Vagina (tissue), 2 donors: ENCODE results near the gene PIP5K1C. TPM values are rescaled to one million over a fixed set of nuclear protein-coding genes. Genes with fewer than 3 reads are reported as not detected.

Experiments
- DNase-seq, 2 donors: peaks; one replicate each; pipeline ENCODE4 v3.0.0-alpha.2; 2017; ENCODE audit errors: extremely low spot score in 2 of 2
- H3K27ac ChIP-seq: fragments of 200-600 bp; sonication (generic); one replicate; pipeline ENCODE4 v1.5.1; 2019
- H3K27me3 ChIP-seq: fragments of 200-600 bp; sonication (generic); one replicate; pipeline ENCODE4 v1.5.1; 2019
- H3K36me3 ChIP-seq, 2 donors: fragments of 200-600 bp; sonication (generic); one replicate each; pipeline ENCODE4 v1.5.1; 2017 to 2019
- H3K4me1 ChIP-seq: fragments of 200-600 bp; sonication (generic); one replicate; pipeline ENCODE4 v1.5.1; 2019
- H3K4me3 ChIP-seq, 2 donors: fragments of 200-600 bp; sonication (generic); 1 replicate in 1 of 2; 2 replicates in 1 of 2; pipeline ENCODE4 v1.5.1; 2016 to 2019
- H3K9me3 ChIP-seq: fragments of 200-600 bp; sonication (generic); one replicate; pipeline ENCODE4 v1.5.1; 2019
- POLR2A ChIP-seq, 2 donors: fragments of 450-650 bp; IDR thresholded peaks; one replicate each; pipeline ENCODE4 v1.6.1; 2017; ENCODE audit warnings: antibody characterized with exemption in 2 of 2, mild to moderate bottlenecking in 2 of 2, moderate library complexity in 2 of 2
- POLR2AphosphoS5 ChIP-seq, 2 donors: sonication (generic); formaldehyde crosslinking; IDR thresholded peaks; one replicate each; pipeline ENCODE4 v1.9.0; 2017; ENCODE audit warnings: antibody characterized with exemption in 2 of 2, mild to moderate bottlenecking in 2 of 2, low read depth in 1 of 2; ENCODE audit not compliant: insufficient read depth in 1 of 2
- intact Hi-C: fragments of 100-400 bp; cut with DNase I; formaldehyde crosslinking; loops from one replicate; pipeline ENCODE4 v1.15.1; 2023
- total RNA-seq: library from RNA; depleted of rRNA; stranded (reverse); fragments of >200 nt; gene quantifications from one replicate; pipeline ENCODE4 v1.2.3, GENCODE V29; 2016
- TF ChIP-seq, protein P1 (sequence below), 3 experiments: fragments of 450-650 bp in 2 of 3; fragments of 200-600 bp in 1 of 3; sonication (generic) in 1 of 3; IDR thresholded peaks; one replicate each; pipeline ENCODE4 v1.5.1; 2017 to 2019; ENCODE audit warnings: antibody characterized with exemption in 3 of 3, mild to moderate bottlenecking in 2 of 3, moderate library complexity in 2 of 3

PIP5K1C gene
- total RNA-seq, 1 donor from 2014 or later, result 24.1 TPM

DNA sequence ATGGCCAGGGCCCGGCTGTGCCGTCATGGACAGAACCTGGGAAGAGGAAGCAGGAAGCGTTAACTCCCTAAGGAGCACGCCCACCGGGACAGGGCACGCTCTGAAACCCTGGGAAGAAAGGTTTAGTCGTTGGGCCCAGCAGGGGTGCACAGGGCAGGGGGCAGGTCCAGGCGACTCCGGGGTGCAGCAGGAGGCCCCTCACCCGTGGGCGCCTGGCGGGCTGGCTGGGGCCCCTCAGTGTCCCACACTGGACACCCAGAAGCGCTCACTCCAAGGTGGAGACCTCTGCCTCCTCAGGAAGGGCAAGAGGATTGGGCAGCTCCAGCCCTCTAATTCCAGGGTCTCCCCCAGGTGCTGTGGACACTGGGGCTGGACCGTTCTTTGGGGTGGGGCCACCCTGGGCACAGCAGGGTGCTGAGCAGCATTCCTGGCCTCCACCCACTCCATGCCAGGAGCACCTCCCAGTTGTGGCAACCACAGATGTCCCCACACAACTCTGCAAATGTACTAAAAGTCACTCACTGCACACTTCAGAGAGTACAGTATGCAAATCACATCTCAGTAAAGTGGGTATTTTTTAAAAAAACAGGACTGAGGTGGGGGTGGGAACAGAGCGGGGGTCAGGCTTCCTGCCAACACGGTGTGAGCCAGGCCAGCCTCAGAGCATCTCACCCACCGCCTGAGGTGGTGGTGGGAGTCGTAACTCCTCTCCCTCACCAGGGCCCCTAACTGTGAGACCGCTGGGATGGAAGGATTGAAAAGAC is 35.2 kb downstream of the PIP5K1C start:
- DNase-seq, result no peak
- intact Hi-C loops, result no loop called here
- H3K9me3 ChIP-seq, result no peaks in the 10 kb centered on the region
- peaks cover 42% of the 10 kb centered on the region for H3K4me1 ChIP-seq
- peaks cover 0 to 28% of the 10 kb centered on the region in 2 donors for H3K36me3 ChIP-seq
- no peak overlapping the region for H3K4me3 ChIP-seq
- TF ChIP-seq POLR2AphosphoS5 (IDR thresholded peaks at IDR 0.05; ENCODE audit: insufficient read depth in 1 of 2, low read depth in 1 of 2), result no peak
- TF ChIP-seq, protein P1, sequence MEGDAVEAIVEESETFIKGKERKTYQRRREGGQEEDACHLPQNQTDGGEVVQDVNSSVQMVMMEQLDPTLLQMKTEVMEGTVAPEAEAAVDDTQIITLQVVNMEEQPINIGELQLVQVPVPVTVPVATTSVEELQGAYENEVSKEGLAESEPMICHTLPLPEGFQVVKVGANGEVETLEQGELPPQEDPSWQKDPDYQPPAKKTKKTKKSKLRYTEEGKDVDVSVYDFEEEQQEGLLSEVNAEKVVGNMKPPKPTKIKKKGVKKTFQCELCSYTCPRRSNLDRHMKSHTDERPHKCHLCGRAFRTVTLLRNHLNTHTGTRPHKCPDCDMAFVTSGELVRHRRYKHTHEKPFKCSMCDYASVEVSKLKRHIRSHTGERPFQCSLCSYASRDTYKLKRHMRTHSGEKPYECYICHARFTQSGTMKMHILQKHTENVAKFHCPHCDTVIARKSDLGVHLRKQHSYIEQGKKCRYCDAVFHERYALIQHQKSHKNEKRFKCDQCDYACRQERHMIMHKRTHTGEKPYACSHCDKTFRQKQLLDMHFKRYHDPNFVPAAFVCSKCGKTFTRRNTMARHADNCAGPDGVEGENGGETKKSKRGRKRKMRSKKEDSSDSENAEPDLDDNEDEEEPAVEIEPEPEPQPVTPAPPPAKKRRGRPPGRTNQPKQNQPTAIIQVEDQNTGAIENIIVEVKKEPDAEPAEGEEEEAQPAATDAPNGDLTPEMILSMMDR (IDR thresholded peaks at IDR 0.05), result no peak
- no peak for TF ChIP-seq POLR2A (IDR thresholded peaks at IDR 0.05)
- H3K27ac ChIP-seq, result no peak overlapping the region
- no peaks in the 10 kb centered on the region for H3K27me3 ChIP-seq

DNA sequence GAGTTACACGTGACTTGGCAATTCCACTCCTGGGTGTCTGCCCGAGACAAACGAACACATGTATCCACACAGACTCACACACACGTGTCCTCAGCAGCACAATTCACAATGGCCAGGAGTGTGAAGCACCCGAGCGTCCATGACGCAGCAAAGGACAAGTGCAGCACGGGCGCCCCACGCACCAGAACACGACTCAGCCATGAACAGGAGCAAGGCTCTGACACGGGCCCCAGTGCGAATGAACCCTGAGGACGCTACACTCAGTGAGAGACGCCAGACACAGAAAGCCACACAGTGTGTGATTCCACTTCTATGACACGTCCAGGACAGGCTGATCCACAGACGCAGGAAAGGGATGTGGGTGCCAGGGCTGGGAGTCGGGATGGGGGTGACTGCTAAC is 36.4 kb downstream of the PIP5K1C start:
- Histone ChIP-seq H3K36me3 (peaks cover 0 to 34% of the 10 kb centered on the region in 2 donors), H3K4me3 (no peak overlapping the region), H3K9me3 (no peaks in the 10 kb centered on the region), H3K4me1 (peaks cover 29% of the 10 kb centered on the region), H3K27ac (no peak overlapping the region), H3K27me3 (no peaks in the 10 kb centered on the region)
- intact Hi-C loops, result no loop called here
- DNase-seq, result no peak
- no peak for TF ChIP-seq POLR2AphosphoS5 (IDR thresholded peaks at IDR 0.05; ENCODE audit: insufficient read depth in 1 of 2, low read depth in 1 of 2)
- TF ChIP-seq, protein P1 (IDR thresholded peaks at IDR 0.05), result no peak
- no peak for TF ChIP-seq POLR2A (IDR thresholded peaks at IDR 0.05)

DNA sequence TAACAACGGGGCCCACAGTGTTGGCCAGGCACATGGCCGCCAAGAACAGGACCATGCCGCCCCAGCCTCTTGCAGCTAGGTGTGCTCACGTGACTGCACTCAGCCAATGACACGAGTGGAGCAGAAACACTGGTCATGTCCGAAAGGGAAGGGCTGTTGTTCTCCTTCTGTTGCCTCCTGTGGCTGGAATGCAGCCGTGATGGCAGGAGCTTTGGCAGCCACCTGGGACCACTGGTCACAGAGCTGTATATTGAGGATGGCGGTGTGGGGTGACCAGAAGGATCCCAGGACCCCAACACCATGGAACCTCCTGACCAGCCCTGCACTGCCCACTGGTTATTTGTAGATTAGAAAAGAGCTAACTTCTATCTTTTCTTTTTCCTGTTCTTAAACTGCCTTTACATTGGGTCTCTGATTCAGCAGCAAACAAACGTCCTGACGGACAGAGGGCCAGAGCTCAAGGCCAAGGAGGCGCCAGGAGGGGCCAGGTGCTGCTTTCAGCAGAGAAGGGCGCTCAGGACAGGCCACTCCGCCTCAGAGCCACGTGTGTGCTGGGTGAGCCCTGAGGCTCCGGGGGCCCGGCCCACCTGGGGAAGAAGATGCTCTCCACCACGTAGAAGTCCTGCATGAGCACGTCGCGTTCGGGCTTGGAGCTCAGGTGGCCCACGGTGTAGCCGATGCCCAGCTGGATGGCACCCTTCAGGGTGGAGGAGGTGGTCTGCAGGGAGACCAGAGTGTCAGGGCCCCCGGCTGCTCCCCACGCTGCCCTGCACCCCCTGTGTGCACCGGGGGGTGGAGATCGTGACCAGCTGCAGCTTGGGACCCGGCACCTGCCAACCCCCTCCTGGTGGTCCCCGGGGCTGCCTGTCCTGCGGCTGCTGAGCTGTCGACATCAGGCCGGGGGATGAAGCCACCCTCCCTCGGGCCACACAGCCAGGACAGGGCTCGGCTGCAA is 38.7 kb downstream of the PIP5K1C start:
- intact Hi-C loops, result no loop called here
- peaks cover 0 to 55% of the 10 kb centered on the region in 2 donors for H3K36me3 ChIP-seq
- TF ChIP-seq, protein P1 (IDR thresholded peaks at IDR 0.05), result no peak
- TF ChIP-seq POLR2A (IDR thresholded peaks at IDR 0.05), result no peak
- TF ChIP-seq POLR2AphosphoS5 (IDR thresholded peaks at IDR 0.05; ENCODE audit: insufficient read depth in 1 of 2, low read depth in 1 of 2), result no peak

DNA sequence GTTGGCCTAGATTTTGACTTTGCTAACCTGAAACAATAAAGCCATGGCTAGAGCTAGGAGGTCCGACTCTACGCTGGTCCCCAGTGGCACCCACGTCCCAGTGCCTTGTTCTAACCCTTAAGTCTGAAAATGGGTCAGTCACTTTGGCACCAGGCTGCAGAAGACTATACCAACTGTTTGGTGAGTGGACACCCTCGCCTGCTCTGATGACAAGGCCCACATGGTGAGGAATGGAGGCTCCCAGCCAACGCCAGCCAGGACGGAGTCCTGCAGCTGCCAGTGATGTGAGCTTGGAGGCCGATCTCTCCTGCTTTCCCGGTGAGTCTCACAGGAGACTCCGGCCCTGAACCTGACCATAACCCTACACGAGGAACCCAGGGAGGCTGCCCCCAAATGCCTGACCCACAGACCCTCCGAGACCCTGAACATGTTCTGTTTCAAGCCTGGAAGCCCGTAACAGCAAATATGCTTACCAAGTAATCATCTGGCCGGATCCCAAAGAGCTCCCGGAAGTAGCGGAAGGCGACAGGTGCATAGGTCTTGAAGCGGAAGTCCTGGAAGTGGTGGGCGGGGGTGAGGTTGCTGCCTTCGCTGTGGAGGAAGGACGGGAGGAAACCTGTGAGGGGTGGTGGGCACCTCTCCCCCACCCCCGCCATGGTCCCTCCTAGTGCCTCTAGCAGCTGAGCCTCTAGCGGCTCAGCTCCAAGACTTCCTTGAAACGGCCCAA is 39.6 kb downstream of the PIP5K1C start:
- intact Hi-C loops, result no loop called here

More for the DNA sequence above, 38.7 kb downstream of the PIP5K1C start:
- no peak for DNase-seq
- H3K27ac ChIP-seq, result no peak overlapping the region
- no peaks in the 10 kb centered on the region for H3K9me3 ChIP-seq
- no peaks in the 10 kb centered on the region for H3K27me3 ChIP-seq
- no peak overlapping the region for H3K4me3 ChIP-seq
- peaks cover 12% of the 10 kb centered on the region for H3K4me1 ChIP-seq

More for the DNA sequence above, 39.6 kb downstream of the PIP5K1C start:
- Histone ChIP-seq H3K4me1 (peaks cover 8% of the 10 kb centered on the region), H3K27me3 (no peaks in the 10 kb centered on the region), H3K27ac (no peak overlapping the region), H3K9me3 (no peaks in the 10 kb centered on the region), H3K4me3 (no peak overlapping the region), H3K36me3 (peaks cover 0 to 57% of the 10 kb centered on the region in 2 donors)
- DNase-seq, result no peak
- no peak for TF ChIP-seq POLR2AphosphoS5 (IDR thresholded peaks at IDR 0.05; ENCODE audit: insufficient read depth in 1 of 2, low read depth in 1 of 2)
- TF ChIP-seq, protein P1 (IDR thresholded peaks at IDR 0.05), result no peak
- no peak for TF ChIP-seq POLR2A (IDR thresholded peaks at IDR 0.05)
